Measurements from ENCODE around the gene TMEM141.
"Not testable (repeated sequence)": the region's sequence is repeated elsewhere in the genome, so short reads cannot be mapped to it uniquely, and the experiment has no call there.

TMEM141 gene

GRCh38 chr9:136774416-136775045 lies 16.6 kb upstream of the TMEM141 start:
- no peak for DNase-seq

GRCh38 chr9:136775191-136775590 lies 16.0 kb upstream of the TMEM141 start:
- no peak for DNase-seq

- no peak for DNase-seq
Observed at GRCh38 chr9:136776947-136777346, 14.2 kb upstream of the TMEM141 start.

GRCh38 chr9:136777359-136777758 lies 13.8 kb upstream of the TMEM141 start:
- no peak for DNase-seq

- no peak for DNase-seq
Observed at GRCh38 chr9:136779808-136780207, 11.3 kb upstream of the TMEM141 start.

GRCh38 chr9:136782452-136782851 lies 8.7 kb upstream of the TMEM141 start:
- no peak for DNase-seq

- peak in 1 of 2 experiments; percentile 49 for DNase-seq
Observed at GRCh38 chr9:136784249-136784996, 6.7 kb upstream of the TMEM141 start.

- no peak for DNase-seq
Observed at GRCh38 chr9:136784997-136785361, 6.2 kb upstream of the TMEM141 start.

- not testable (repeated sequence) for DNase-seq
Observed at GRCh38 chr9:136785565-136786355, 5.4 kb upstream of the TMEM141 start.

GRCh38 chr9:136786451-136786850 lies 4.7 kb upstream of the TMEM141 start:
- no peak for DNase-seq

- DNase-seq = not testable (repeated sequence)
Observed at GRCh38 chr9:136786983-136787382, 4.2 kb upstream of the TMEM141 start.

- DNase-seq = peak; percentile 43 to 68
Observed at GRCh38 chr9:136787690-136788400, 3.3 kb upstream of the TMEM141 start.

- DNase-seq = not testable (repeated sequence)
Observed at GRCh38 chr9:136788644-136789522, 2.3 kb upstream of the TMEM141 start.

- DNase-seq = no peak
Observed at GRCh38 chr9:136789523-136789937, 1.6 kb upstream of the TMEM141 start.

GRCh38 chr9:136791516-136792276 lies 552 bp downstream of the TMEM141 start:
- DNase-seq = peak; percentile 63 to 72

GRCh38 chr9:136792321-136793085 lies 1.4 kb downstream of the TMEM141 start:
- DNase-seq = no peak

- peak in 1 of 2 experiments; percentile 34 for DNase-seq
Observed at GRCh38 chr9:136793086-136793946, 2.2 kb downstream of the TMEM141 start.

GRCh38 chr9:136794281-136794999 lies 3.3 kb downstream of the TMEM141 start:
- no peak for DNase-seq

GRCh38 chr9:136795000-136795348 lies 3.8 kb downstream of the TMEM141 start:
- no peak for DNase-seq

Data from NCI-H526 (cell line).